Upper lobe of right lung (tissue), 1 donor: ENCODE measurements around the gene SFMBT1. TPM values are rescaled to one million over a fixed set of nuclear protein-coding genes. Genes with fewer than 3 reads are reported as not detected.
A peak's percentile ranks its signal among the peaks of the same experiment; 100 is the strongest.
"Not testable (repeated sequence)": the region's sequence is repeated elsewhere in the genome, so short reads cannot be mapped to it uniquely, and the experiment has no call there.

Experiments used
- ATAC-seq: fragments of 200-7000 bp; cut with Tn5 transposase; one replicate; pipeline ENCODE4 v1.9.1; 2020; ENCODE audit warnings: mild to moderate bottlenecking, moderate library complexity
- DNase-seq: peaks from one replicate; pipeline ENCODE4 v3.0.0-alpha.2; 2020
- H3K27ac ChIP-seq: fragments of 200-600 bp; one replicate; pipeline ENCODE4 v1.8.0; 2022
- H3K27me3 ChIP-seq: fragments of 200-600 bp; one replicate; pipeline ENCODE4 v1.8.0; 2022; ENCODE audit warnings: mild to moderate bottlenecking
- H3K36me3 ChIP-seq: fragments of 200-600 bp; one replicate; pipeline ENCODE4 v1.8.0; 2022
- H3K4me1 ChIP-seq: fragments of 200-600 bp; one replicate; pipeline ENCODE4 v1.8.0; 2022
- H3K4me3 ChIP-seq: fragments of 200-600 bp; one replicate; pipeline ENCODE4 v1.8.0; 2022; ENCODE audit warnings: mild to moderate bottlenecking
- H3K9me3 ChIP-seq: fragments of 200-600 bp; one replicate; pipeline ENCODE4 v1.8.0; 2022
- intact Hi-C: fragments of 100-400 bp; cut with DNase I; formaldehyde crosslinking; loops from one replicate; pipeline ENCODE4 v1.11.0; 2022
- total RNA-seq: library from RNA; stranded (reverse); fragmentation: NEBNext Ultra II Directional; extraction: Animal tissue kit (Norgen Biotek cat#: 25700); gene quantifications from one replicate; pipeline ENCODE4 v1.2.1, GENCODE V29; 2021
- TF ChIP-seq, protein P1 (sequence below): fragments of 200-600 bp; IDR thresholded peaks from one replicate; pipeline ENCODE4 v1.8.0; 2022; ENCODE audit warnings: antibody characterized with exemption
- donor health status: DM: no; HTN: yes; CAD: no; lungs with severe emphysema.

The SFMBT1 gene
- total RNA-seq, 1 donor from 2014 or later: 17.2 TPM

DNA sequence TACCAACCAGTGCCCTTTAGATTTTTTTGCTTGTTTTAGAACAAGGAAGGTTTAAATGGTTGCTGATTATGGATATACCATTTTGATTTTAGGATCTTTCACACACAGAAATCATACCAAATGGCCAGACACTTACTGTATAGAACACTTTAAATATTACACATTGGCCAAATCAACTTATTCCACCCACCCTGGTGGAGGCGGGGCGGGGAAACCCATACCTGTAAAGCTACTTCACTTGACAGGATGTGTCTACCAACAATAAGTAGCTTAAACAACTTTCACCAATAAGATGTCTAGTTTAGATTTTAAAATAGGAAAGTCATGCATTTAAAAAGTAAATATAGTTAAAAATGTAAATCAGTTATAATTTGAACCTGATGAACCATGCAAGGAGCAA, 17.0 kb upstream of the SFMBT1 start:
- TF ChIP-seq, protein P1, sequence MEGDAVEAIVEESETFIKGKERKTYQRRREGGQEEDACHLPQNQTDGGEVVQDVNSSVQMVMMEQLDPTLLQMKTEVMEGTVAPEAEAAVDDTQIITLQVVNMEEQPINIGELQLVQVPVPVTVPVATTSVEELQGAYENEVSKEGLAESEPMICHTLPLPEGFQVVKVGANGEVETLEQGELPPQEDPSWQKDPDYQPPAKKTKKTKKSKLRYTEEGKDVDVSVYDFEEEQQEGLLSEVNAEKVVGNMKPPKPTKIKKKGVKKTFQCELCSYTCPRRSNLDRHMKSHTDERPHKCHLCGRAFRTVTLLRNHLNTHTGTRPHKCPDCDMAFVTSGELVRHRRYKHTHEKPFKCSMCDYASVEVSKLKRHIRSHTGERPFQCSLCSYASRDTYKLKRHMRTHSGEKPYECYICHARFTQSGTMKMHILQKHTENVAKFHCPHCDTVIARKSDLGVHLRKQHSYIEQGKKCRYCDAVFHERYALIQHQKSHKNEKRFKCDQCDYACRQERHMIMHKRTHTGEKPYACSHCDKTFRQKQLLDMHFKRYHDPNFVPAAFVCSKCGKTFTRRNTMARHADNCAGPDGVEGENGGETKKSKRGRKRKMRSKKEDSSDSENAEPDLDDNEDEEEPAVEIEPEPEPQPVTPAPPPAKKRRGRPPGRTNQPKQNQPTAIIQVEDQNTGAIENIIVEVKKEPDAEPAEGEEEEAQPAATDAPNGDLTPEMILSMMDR: no peak
- no peak for DNase-seq

DNA sequence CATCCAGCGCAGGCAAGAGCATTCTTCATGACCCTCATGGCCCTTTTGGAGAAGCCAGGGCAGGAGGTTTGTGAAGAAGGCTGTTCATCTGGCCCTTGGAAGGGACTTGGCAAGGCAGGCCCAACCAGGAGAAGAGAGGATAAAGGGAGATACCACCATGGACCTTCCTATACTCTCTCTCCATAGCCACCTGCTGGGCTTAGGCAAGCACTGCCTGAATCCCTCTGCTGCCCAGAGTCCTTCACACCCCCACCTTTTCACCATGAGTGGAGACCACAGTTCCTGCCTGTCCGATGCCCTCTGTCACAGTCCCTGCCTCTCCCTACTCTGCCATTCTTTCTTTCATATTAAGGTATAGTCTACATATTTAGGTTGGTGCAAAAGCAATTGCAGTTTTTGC, 10.6 kb upstream of the SFMBT1 start:
- ATAC-seq: peak; percentile 58
- TF ChIP-seq, protein P1: no peak
- H3K4me3 ChIP-seq: no peak overlapping the region
- H3K27me3 ChIP-seq: no peaks in the 10 kb centered on the region
- intact Hi-C loops: no loop called here
- H3K36me3 ChIP-seq: no peaks in the 10 kb centered on the region
- H3K27ac ChIP-seq: no peak overlapping the region
- no peaks in the 10 kb centered on the region for H3K4me1 ChIP-seq
- H3K9me3 ChIP-seq: no peaks in the 10 kb centered on the region
- DNase-seq: no peak

More for the DNA sequence above, 17.0 kb upstream of the SFMBT1 start:
- Histone ChIP-seq H3K36me3 (no peaks in the 10 kb centered on the region), H3K9me3 (no peaks in the 10 kb centered on the region), H3K27ac (no peak overlapping the region), H3K4me1 (no peaks in the 10 kb centered on the region), H3K4me3 (no peak overlapping the region), H3K27me3 (no peaks in the 10 kb centered on the region)
- no peak for ATAC-seq
- intact Hi-C loops: no loop called here

DNA sequence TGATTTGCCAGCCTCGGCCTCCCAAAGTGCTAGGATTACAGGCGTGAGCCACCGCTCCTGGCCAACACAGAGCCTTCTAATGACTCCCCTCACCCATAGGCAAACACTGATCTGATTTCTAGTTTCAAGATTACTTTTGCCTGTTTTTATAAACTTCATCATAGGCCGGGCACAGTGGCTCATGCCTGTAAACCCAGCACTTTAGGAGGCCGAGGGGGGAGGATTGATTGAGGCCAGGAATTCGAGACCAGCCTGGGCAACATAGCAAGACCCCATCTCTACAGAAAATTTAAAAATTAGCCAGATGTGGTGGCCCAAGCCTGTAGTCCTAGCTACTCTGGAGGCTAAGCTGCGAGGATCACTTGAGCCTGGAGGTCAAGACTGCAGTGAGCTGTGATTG, 8.4 kb upstream of the SFMBT1 start:
- H3K9me3 ChIP-seq, H3K4me1 ChIP-seq, H3K4me3 ChIP-seq, H3K27me3 ChIP-seq, intact Hi-C loops, ATAC-seq, H3K27ac ChIP-seq, DNase-seq, H3K36me3 ChIP-seq: not testable (repeated sequence)

DNA sequence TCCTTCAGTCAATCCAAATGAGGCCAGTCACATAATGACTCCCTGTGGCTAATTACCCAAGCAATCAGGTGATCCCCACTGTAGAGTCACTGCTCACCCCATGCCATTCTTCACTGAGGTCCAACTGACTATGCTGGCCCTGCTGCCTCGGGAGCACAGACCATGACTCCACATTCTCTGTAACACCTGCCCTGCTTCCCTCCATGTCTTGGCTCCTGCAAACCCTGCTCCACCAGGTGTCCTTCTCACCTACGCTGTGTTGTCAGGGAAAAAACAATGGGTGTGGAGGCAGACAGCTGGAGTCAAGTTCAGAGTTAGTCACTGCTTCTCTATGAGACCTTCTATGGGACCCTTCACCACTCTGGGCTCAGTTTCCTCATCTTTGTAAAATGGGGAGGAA, 6.1 kb upstream of the SFMBT1 start:
- DNase-seq: no peak

DNA sequence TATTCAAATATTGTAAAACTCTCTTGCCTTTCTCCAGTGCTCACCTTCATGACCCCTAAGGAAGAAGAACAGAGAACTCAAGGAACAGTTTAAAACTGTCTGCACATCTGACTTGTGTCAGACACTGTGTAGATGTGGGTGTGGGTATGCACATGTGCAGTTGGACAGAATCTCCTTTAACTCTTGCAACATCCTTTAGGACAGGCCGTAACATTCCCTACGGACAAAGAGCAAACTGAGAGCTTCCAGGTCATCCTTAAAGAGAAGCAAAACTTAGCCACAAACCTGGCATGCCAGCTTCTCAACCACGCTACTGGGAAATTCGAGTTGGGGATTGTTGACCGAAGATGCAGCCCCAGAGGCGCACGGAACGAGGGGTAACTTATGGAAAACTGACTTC, 4.1 kb upstream of the SFMBT1 start:
- Histone ChIP-seq H3K27ac (no peak overlapping the region), H3K9me3 (no peaks in the 10 kb centered on the region), H3K27me3 (no peaks in the 10 kb centered on the region), H3K4me3 (no peak overlapping the region), H3K4me1 (peaks cover 9% of the 10 kb centered on the region), H3K36me3 (no peaks in the 10 kb centered on the region)
- intact Hi-C loops: no loop called here
- no peak for ATAC-seq
- no peak for DNase-seq
- TF ChIP-seq, protein P1: no peak

More for the DNA sequence above, 6.1 kb upstream of the SFMBT1 start:
- Histone ChIP-seq H3K27ac (no peak overlapping the region), H3K4me1 (peaks cover 6% of the 10 kb centered on the region), H3K27me3 (no peaks in the 10 kb centered on the region), H3K9me3 (no peaks in the 10 kb centered on the region), H3K36me3 (no peaks in the 10 kb centered on the region), H3K4me3 (no peak overlapping the region)
- TF ChIP-seq, protein P1: no peak
- intact Hi-C loops: no loop called here
- ATAC-seq: no peak

DNA sequence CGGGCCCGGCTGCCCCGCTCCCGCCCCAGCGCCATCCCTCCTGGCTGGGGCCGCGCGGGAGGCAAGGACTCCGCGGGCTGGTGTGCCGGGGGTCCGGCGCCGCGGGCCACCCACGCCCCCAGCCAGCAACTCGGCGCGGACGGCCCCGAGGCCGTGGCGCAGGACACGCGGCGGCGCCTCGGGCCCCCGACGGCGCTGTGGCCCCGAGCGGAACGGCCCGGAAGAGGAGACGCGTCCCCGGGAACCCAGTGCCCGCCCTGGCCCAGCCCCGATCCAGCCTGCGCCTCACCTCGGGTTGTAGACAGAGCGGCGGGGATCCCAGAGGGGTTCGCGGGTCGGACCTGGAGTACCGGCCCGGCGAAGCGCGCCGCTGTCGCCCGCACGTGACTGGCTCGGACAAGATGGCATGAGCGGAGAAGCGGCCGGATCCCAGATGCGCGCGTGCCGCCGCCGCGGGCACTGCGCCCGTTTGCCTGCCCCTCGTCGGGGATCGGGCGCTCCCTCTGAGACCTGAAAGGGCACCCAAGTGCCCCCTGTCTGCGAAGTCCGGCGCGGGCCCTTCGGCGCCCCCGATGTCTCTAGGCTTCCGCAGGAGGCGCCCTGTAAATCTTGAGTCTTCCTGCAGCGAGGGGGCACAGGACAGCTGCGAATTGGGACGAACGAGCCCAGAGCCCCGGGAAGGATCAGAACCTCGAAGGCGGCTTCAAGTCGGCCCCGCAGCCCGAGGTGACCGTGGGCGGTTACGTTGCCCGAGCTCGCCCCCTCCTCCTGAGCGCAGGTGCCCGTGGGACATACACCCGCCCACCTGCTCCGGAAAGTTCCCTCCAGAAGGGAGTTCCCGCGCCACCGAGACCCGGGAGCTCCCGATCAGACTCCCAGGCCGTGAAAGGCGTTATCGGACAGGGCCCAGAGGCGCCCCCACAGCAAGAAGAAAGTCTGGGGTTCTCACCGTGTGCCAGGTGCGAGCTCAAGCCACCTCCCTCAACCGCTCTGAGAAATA, 598 bp upstream of the SFMBT1 start:
- peak overlapping the region; percentile 96 for H3K4me3 ChIP-seq
- H3K4me1 ChIP-seq: peaks cover 9% of the 10 kb centered on the region
- H3K9me3 ChIP-seq: no peaks in the 10 kb centered on the region
- no peaks in the 10 kb centered on the region for H3K36me3 ChIP-seq
- TF ChIP-seq, protein P1: peak; percentile 49
- peak; percentile 60 for ATAC-seq
- H3K27ac ChIP-seq: peak overlapping the region; percentile 87
- DNase-seq: peak; percentile 81
- intact Hi-C loops: no loop called here
- H3K27me3 ChIP-seq: no peaks in the 10 kb centered on the region
